ENCODE measurements around the gene STX7. TPM values are rescaled to one million over a fixed set of nuclear protein-coding genes. Genes with fewer than 3 reads are reported as not detected.
A peak's percentile ranks its signal among the peaks of the same experiment; 100 is the strongest.

STX7 gene
- total and polyA plus RNA-seq, 2 experiments from 2014 or later, result 47.2 to 59.8 TPM

DNA sequence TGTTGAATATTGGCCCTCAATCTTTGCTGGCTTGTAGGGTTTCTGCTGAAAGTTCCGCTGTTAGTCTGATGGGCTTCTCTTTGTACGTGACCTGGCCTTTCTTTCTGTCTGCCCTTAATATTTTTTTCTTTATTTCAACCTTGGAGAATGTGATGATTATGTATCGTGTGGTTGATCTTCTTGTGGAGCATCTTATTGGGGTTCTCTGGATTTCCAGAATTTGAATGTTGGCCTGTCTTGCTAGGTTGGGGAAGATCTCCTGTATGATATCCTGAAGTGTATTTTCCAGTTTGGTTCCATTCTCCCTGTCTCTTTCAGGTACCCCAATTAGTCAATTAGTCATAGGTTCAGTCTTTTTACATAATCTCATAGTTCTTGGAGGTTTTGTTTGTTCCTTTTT, 89.1 kb downstream of the STX7 start:
- no peak overlapping the region for H3K9ac ChIP-seq
- WGBS, 2 experiments (ENCODE audit: low coverage in 1 of 2, low lambda C conversion rate in 2 of 2, missing lambda C conversion rate in 2 of 2), result 92 to 94% methylated on average over 3 of the region's 3 CpGs
- no peaks in the 10 kb centered on the region for H3K36me3 ChIP-seq (ENCODE audit: low read depth)

DNA sequence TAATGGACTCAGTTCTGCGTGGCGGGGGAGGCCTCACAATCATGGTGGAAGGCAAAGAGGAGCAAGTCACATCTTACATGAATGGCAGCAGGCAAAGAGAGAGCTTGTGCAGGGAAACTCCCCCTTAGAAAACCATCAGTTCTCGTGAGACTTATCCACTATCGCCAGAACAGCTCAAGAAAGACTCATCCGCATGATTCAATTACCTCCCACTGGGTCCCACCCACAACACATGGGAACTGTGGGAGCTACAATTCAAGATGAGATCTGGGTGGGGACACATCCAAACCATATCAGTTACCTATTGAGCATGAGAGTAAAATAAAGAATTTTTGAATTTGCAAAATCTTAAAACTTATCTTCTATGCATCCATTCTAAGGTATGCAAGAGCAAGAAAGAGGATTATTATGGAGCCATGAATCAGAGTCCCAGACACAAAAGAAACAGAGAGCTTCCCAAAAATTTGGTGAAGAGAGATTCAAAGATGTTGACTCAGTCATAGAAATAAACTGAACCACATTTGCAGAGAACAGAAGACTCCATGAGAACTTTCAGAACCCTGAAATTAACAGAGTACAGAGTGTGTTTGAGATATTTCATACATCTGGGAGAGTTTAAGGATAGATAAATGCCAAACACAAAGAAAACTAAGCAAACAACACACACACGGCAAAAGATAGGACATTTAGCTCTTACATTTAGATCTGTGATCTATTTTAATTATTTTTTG, 94.5 kb downstream of the STX7 start:
- in situ Hi-C loops (cut with MboI), result no loop called here
- no peaks in the 10 kb centered on the region for H3K27me3 ChIP-seq (replicated peaks; ENCODE audit: insufficient read depth)
- H3K4me3 ChIP-seq, result no peak overlapping the region
- H3K36me3 ChIP-seq (ENCODE audit: low read depth), result no peaks in the 10 kb centered on the region
- no peak for TF ChIP-seq EZH2 (IDR thresholded peaks at IDR 0.05; ENCODE audit: insufficient read depth, poor library complexity, severe bottlenecking)
- TF ChIP-seq EZH2phosphoT487 (IDR thresholded peaks at IDR 0.05; ENCODE audit: insufficient read depth, low read depth), result no peak
- no peak overlapping the region for H3K9ac ChIP-seq
- peak; percentile 65 for DNase-seq
- peaks cover 41% of the 10 kb centered on the region for H3F3A ChIP-seq (ENCODE audit: insufficient read depth)
- H3K9me2 ChIP-seq (ENCODE audit: insufficient read depth), result no peaks in the 10 kb centered on the region
- peak overlapping the region; percentile 72 for H3K27ac ChIP-seq
- no peaks in the 10 kb centered on the region for H3K9me3 ChIP-seq (ENCODE audit: low read depth)
- WGBS, 2 experiments (ENCODE audit: low coverage in 1 of 2, low lambda C conversion rate in 2 of 2, missing lambda C conversion rate in 2 of 2), result 15 to 20% methylated on average over 6 of the region's 6 CpGs
- peaks cover 25% of the 10 kb centered on the region for H3K79me2 ChIP-seq (ENCODE audit: insufficient read depth)
- peaks cover 29% of the 10 kb centered on the region for H3K4me1 ChIP-seq (ENCODE audit: insufficient read depth)
- no peaks in the 10 kb centered on the region for H4K20me1 ChIP-seq (ENCODE audit: insufficient read depth)
- H2AFZ ChIP-seq, result peak overlapping the region; percentile 8; the same call in 1 of the 2 replicates
- H3K4me2 ChIP-seq (ENCODE audit: unreplicated experiment), result peak overlapping the region; percentile 20

More for the DNA sequence above, 89.1 kb downstream of the STX7 start:
- H3K9me3 ChIP-seq (ENCODE audit: low read depth), result no peaks in the 10 kb centered on the region
- H3K9me2 ChIP-seq (ENCODE audit: insufficient read depth), result no peaks in the 10 kb centered on the region
- DNase-seq, result no peak
- no peak overlapping the region for H3K4me3 ChIP-seq
- in situ Hi-C loops (cut with MboI), result no loop called here
- H3K4me1 ChIP-seq (ENCODE audit: insufficient read depth), result peaks cover 11% of the 10 kb centered on the region
- H3K79me2 ChIP-seq (ENCODE audit: insufficient read depth), result peaks cover 26% of the 10 kb centered on the region
- no peak overlapping the region for H3K27ac ChIP-seq
- H3F3A ChIP-seq (ENCODE audit: insufficient read depth), result peaks cover 5% of the 10 kb centered on the region
- no peak for TF ChIP-seq EZH2phosphoT487 (IDR thresholded peaks at IDR 0.05; ENCODE audit: insufficient read depth, low read depth)
- TF ChIP-seq EZH2 (IDR thresholded peaks at IDR 0.05; ENCODE audit: insufficient read depth, poor library complexity, severe bottlenecking), result no peak
- H4K20me1 ChIP-seq (ENCODE audit: insufficient read depth), result no peaks in the 10 kb centered on the region
- H3K27me3 ChIP-seq (replicated peaks; ENCODE audit: insufficient read depth), result no peaks in the 10 kb centered on the region
- H2AFZ ChIP-seq, result no peak overlapping the region
- no peak overlapping the region for H3K4me2 ChIP-seq (ENCODE audit: unreplicated experiment)

DNA sequence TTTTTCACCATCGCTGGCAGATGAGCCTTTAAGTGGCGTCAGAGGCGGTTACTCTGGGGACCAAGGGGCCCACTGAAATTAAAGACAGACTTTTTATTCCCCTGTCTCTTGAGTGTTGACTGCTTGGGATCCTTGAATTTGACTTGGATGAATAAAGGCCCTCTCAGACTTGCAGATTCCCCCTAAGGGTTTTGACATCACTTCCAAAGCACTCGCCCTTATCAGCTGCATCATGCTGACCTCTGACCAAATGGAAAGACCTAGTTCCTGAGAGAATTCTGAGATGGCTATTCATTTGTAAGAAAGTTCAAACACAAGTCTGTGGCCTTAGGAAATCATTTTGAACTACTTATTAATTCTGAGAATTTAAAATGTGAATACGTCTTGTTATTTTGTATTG, 98.2 kb downstream of the STX7 start:
- no peak for TF ChIP-seq EZH2 (IDR thresholded peaks at IDR 0.05; ENCODE audit: insufficient read depth, poor library complexity, severe bottlenecking)
- 0 out of 2 replicates have a peak, but pooled peaks have one; percentile 52 for TF ChIP-seq EZH2phosphoT487 (IDR thresholded peaks at IDR 0.05; ENCODE audit: insufficient read depth, low read depth)
- H3K4me1 ChIP-seq (ENCODE audit: insufficient read depth), result peaks cover 54% of the 10 kb centered on the region
- in situ Hi-C loops (cut with MboI), result no loop called here
- H3K36me3 ChIP-seq (ENCODE audit: low read depth), result 0 out of 2 replicates have a peak, but pooled peaks cover 5% of the 10 kb centered on the region
- no peaks in the 10 kb centered on the region for H3K27me3 ChIP-seq (replicated peaks; ENCODE audit: insufficient read depth)
- H3K9me3 ChIP-seq (ENCODE audit: low read depth), result no peaks in the 10 kb centered on the region
- H2AFZ ChIP-seq, result peak overlapping the region; percentile 28
- peak overlapping the region; percentile 37 for H3K4me3 ChIP-seq
- 22 to 25% methylated on average over 5 of the region's 5 CpGs for WGBS, 2 experiments (ENCODE audit: low coverage in 1 of 2, low lambda C conversion rate in 2 of 2, missing lambda C conversion rate in 2 of 2)
- peak overlapping the region; percentile 68; the same call in 1 of the 2 replicates for H3K9ac ChIP-seq
- DNase-seq, result peak; percentile 70
- H3K4me2 ChIP-seq (ENCODE audit: unreplicated experiment), result peak overlapping the region; percentile 79
- H3K79me2 ChIP-seq (ENCODE audit: insufficient read depth), result peaks cover 18% of the 10 kb centered on the region
- H3K27ac ChIP-seq, result peak overlapping the region; percentile 87
- H3K9me2 ChIP-seq (ENCODE audit: insufficient read depth), result no peaks in the 10 kb centered on the region
- no peaks in the 10 kb centered on the region for H4K20me1 ChIP-seq (ENCODE audit: insufficient read depth)
- H3F3A ChIP-seq (ENCODE audit: insufficient read depth), result peaks cover 57% of the 10 kb centered on the region

DNA sequence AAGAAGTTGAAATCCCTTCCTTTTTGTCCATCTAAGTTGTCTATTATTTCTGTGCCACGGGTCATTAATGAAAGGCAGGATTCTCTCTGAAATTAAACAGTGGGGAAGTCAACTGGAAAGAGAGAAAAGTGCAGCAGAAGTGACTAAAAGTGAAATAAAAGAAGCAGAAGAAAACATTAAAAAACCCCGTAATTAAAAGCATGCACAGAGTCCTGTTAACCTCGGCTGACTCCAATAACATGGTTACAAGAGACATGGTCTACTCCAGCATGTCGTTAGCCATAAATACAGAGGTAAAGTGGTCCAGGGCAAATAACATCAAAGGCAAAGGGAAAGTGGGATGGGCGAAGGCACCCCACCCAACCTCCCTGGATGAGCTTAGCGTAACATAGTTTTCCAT, 98.6 kb downstream of the STX7 start:
- no peak for DNase-seq
- H3K4me3 ChIP-seq, result peak overlapping the region; percentile 37
- no peaks in the 10 kb centered on the region for H3K9me3 ChIP-seq (ENCODE audit: low read depth)
- H3K36me3 ChIP-seq (ENCODE audit: low read depth), result 0 out of 2 replicates have a peak, but pooled peaks cover 5% of the 10 kb centered on the region
- TF ChIP-seq EZH2 (IDR thresholded peaks at IDR 0.05; ENCODE audit: insufficient read depth, poor library complexity, severe bottlenecking) (no peak), EZH2phosphoT487 (IDR thresholded peaks at IDR 0.05; ENCODE audit: insufficient read depth, low read depth) (no peak)
- H3K27me3 ChIP-seq (replicated peaks; ENCODE audit: insufficient read depth), result no peaks in the 10 kb centered on the region
- in situ Hi-C loops (cut with MboI), result no loop called here
- H3K27ac ChIP-seq, result peak overlapping the region; percentile 87
- H3F3A ChIP-seq (ENCODE audit: insufficient read depth), result peaks cover 57% of the 10 kb centered on the region
- 10 to 11% methylated on average over 6 of the region's 6 CpGs for WGBS, 2 experiments (ENCODE audit: low coverage in 1 of 2, low lambda C conversion rate in 2 of 2, missing lambda C conversion rate in 2 of 2)
- no peaks in the 10 kb centered on the region for H3K9me2 ChIP-seq (ENCODE audit: insufficient read depth)
- peak overlapping the region; percentile 68 for H3K9ac ChIP-seq
- H3K79me2 ChIP-seq (ENCODE audit: insufficient read depth), result peaks cover 23% of the 10 kb centered on the region
- no peaks in the 10 kb centered on the region for H4K20me1 ChIP-seq (ENCODE audit: insufficient read depth)
- peak overlapping the region; percentile 79 for H3K4me2 ChIP-seq (ENCODE audit: unreplicated experiment)
- peaks cover 54% of the 10 kb centered on the region for H3K4me1 ChIP-seq (ENCODE audit: insufficient read depth)
- peak overlapping the region; percentile 28 for H2AFZ ChIP-seq

Data from GM23248 (cell line).